AML-193 (cell line): ENCODE results near the gene TMA16.
"Not testable (repeated sequence)": the region's sequence is repeated elsewhere in the genome, so short reads cannot be mapped to it uniquely, and the experiment has no call there.

Experiments used
- DNase-seq, 2 experiments: peaks; one replicate each; lab custom pipeline; 2025; lab: John Stamatoyannopoulos, UW

The TMA16 gene

DNA sequence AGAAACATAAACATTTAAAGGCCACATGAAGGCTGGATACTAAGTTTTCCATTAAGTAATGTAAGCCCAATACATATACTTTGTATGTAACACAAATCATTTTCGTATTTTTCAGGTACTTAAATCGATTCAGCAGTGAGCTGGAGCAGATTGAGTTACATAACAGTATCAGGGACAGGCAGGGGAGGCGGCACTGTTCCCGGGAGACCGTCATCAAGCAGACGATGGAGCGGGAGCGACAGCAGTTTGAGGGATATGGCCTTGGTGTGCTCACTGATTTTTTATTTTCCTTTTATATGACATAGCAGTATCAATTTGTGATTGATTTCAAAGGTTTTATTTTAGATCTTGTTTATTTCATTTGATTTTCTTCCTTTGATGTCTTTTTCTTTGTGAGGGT, 20.7 kb downstream of the TMA16 start:
- DNase-seq, result no peak

GRCh38 chr4:163523791-163524365, 29.4 kb downstream of the TMA16 start:
- DNase-seq, result no peak

DNA sequence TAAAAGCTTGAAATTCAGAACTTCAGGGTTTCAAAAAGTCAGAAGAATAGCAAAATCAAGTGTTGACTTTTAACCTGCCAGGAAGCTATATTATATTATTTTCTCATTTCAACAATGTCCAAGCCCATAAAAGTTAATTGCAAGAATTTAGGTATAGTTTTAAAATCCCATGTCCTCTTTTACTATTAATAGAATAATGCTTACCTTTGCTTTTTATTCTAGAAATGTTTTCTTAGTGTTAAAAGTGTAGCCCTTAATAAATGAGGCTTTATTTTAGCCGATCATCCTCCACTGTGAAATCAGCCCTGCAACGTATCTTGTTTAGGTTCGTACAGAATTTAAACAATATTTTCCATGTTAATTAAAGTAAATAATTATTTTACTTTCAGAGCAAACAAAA, 31.5 kb downstream of the TMA16 start:
- DNase-seq, result no peak

DNA sequence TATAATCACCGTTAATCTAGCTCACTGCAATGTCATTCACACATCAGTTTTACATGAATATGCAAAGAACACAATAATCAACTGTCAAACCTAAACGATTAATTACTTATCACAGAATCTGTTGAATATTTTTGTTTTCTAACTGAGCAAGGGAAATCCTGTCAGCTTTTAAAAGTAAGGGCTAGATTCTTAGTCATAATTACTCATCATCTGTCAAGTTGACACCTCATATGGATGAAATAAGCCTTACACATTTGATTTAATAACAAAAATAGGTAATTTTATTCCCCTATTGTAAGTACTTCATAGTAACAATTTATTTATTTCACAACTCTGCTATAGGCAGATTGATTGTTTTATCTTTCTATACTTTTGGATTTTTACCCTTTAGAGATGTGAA, 32.7 kb downstream of the TMA16 start:
- no peak for DNase-seq

- no peak for DNase-seq
Observed at GRCh38 chr4:163528653-163529052, 34.2 kb downstream of the TMA16 start.

GRCh38 chr4:163534056-163534455, 39.6 kb downstream of the TMA16 start:
- no peak for DNase-seq

- no peak for DNase-seq
Observed at GRCh38 chr4:163535657-163536056, 41.2 kb downstream of the TMA16 start.

- no peak for DNase-seq
Observed at GRCh38 chr4:163536091-163536490, 41.6 kb downstream of the TMA16 start.

DNA sequence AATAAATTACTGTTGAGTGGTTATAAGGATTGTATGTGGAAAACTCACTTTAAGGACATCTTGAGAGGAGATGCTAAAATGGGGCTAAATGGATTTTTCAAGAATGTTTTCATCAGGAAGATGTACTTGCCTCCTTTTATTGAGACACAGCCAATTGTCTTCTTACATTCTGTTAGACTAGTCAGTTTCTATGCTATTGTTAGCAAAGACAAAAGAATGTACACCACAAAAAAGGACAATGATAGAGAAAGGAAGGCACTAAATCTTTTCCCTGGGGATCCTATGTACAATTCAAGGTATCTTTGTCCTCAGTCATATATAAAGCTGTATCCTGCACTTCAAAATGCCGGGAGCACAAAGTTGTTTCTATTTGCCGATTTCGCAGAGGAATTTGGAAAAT, 42.6 kb downstream of the TMA16 start:
- DNase-seq, result no peak

DNA sequence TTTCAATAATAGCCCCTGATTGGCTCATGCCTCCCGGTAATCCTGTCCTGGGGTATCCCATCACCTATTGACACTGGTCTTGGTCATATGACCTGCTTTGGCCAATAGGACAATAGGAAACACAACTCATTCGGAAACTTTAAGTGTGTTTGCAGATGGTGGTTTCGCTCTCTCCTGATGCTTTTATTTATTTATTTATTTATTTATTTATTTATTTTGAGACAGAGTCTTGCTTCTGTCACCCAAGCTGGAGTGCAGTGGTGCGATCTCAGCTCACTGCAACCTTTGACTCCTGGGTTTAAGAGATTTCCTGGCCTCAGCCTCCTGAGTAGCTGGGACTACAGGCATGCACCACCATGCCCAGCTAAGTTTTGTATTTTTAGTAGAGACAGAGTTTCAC, 44.3 kb downstream of the TMA16 start:
- not testable (repeated sequence) for DNase-seq

DNA sequence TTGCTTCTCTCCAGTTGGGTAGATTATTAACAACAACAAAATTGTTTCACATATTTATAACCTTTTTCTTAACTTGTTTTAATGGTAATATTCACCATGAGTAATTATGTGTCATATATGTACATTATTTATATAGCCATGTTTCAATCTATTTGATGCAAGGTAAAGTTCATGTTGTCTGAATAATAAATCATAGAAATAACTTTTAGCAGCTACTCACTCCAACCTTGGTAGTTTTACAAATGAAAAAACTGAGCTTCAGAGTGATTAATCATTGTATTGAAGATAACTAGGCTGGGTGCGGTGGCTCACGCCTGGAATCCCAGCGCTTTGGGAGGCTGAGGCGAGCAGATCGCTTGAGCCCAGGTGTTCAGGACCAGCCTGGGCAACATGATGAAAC, 46.0 kb downstream of the TMA16 start:
- DNase-seq, result no peak

- DNase-seq, result no peak
Observed at GRCh38 chr4:163540977-163541376, 46.5 kb downstream of the TMA16 start.

GRCh38 chr4:163542275-163542674, 47.8 kb downstream of the TMA16 start:
- no peak for DNase-seq

- peak; percentile 62 to 70 for DNase-seq
Observed at GRCh38 chr4:163544407-163545038, 50.0 kb downstream of the TMA16 start.

GRCh38 chr4:163548481-163549243, 54.2 kb downstream of the TMA16 start:
- peak; percentile 34 to 43 for DNase-seq

DNA sequence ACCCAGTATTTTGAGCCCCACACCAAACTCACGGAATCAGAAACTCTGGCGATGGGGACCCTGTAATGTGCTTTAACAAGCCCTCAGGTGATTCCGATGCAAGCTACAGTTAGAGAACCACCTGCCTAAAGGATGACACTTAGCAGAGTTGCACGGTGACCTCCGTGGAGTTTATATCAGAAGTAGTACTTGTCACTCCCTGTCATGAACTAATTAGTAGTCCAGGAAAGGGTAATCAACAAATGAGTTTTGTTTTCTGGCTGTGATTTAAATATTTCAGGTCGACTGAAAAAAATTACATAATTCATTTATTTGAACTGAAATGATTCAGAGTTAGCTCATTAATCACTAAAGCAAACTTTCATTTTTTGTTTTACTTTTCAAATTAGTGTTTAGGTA, 56.4 kb downstream of the TMA16 start:
- no peak for DNase-seq

DNA sequence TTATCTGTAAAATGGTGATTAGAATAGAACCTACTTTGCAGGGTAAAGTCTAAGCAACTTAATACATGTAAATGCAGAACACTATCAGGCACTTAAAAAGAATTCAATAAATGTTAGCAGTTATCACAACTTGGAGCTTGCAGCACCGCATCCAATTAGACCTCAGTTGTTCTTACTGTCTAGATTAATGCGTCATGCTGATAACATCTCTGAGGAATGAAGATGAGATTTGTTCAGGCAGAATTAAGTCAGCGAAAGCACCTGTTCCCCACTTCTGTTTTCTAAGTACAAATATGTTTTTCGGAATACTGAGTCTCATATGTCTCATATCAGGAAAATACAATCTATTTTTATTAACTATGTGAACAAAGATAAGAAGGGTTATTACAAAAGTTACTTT, 58.7 kb downstream of the TMA16 start:
- no peak for DNase-seq

DNA sequence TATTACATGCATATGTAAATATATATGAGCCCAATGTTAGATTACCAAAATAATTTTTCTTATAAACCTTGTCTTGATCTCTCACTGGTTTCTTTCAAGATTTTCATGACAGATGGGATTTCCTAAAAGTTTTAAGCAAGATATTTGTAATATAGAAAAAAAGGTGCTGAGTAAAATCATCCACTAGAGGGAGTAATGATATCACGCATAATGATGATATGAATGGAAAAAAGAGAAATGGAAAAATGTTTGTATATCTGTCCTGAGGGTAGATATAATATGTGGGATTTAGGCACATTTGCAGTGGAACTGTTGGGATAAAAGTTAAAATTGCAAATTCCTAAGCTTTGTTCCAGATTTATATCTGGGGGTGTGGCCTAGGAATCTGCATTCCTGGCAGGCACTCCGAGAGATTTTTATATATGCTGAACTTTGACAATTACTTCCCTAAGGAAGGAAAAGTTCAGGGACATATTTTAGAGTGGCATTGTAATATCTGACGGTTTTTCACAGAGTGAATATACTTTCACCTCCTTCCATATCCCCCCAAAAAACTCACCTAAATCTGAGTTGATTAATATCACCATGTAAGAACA, 60.5 kb downstream of the TMA16 start:
- peak; percentile 44 to 46 for DNase-seq

DNA sequence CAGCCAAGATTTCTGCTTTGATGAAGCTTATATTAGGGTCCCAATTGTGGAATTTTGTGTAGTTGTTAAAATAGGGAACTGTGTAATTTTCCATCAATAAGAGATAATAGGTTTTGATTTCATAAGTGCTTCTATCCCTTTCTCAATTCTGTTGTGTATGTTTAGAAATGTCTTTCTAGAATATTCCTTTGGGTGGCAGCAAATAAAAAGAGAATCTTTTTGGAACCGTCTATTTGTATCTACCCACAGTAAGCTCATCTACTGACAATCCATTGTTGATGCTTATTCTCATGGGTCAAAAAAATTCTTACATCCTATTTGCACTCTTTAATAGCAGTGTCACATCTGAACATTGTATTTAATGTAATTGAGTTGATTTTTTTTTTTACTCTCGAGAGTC, 61.7 kb downstream of the TMA16 start:
- DNase-seq, result peak; percentile 18 to 39

GRCh38 chr4:163556650-163557391, 62.3 kb downstream of the TMA16 start:
- DNase-seq, result no peak

GRCh38 chr4:163558539-163559044, 64.1 kb downstream of the TMA16 start:
- no peak for DNase-seq

- no peak for DNase-seq
Observed at GRCh38 chr4:163562496-163562895, 68.0 kb downstream of the TMA16 start.
